ENCODE results near the gene TXNRD3. TPM values are rescaled to one million over a fixed set of nuclear protein-coding genes. Genes with fewer than 3 reads are reported as not detected.

The TXNRD3 gene
- total RNA-seq = 10 to 100 TPM in 5 of 6 donors, 1 to 10 TPM in 1; 7.6 to 14.4 (median 12.4) TPM

DNA sequence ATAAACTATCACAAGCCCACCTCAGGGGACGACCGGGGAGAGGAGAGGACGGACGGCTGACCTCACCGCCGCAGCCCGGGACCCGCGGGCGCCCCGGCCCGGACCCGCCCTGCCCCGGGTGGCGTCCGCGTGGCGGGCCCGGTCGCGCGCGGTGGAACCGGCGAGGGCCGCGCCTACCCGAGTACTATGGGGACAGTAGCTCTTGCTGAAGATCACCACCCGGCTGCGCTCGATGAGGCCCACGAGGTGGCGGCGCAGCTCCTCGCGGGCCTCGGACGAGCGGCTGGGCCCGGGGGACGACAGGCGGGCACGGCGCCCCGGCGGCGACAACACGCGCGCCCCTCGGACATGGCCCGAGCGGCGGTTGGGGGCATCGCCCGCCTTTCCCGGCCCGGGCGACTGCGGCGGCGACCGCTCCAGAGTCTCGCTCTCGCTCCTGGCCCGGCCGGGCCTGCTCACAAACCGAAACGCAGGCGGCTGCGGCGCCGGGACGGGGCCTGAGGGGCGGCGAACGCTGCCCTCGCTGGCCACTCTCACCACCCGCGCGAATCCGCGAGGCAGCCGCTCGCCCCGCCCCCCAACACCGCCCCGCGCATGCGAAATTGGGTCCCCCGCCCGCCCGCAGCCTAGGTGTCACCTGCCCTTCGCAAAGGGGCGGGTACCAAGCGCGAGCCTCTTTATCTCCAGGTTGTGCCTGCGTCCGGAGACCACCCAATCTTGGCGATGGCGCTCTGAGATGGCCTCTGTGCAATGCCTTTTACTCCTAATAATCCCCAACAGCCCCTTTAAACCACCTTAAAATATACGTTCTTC, at the start of gene TXNRD3:
Gene TXNRD3 (minus strand): TSS at position 554 of the 813 bp plus-strand sequence.
- Histone ChIP-seq H3K4me1 (peaks cover 0 to 20% (median 3%) of the 10 kb centered on the region in 4 donors), H3K36me3 (no peaks in the 10 kb centered on the region), H3K27ac (peak within 1 kb of the TSS; percentile 77 to 90 (median 82)), H3K9me3 (no peaks in the 10 kb centered on the region), H3K27me3 (no peaks in the 10 kb centered on the region), H3K4me3 (peak within 1 kb of the TSS; percentile 62 to 87 (median 74))
- peak; percentile 92 to 97 for ATAC-seq (ENCODE audit: low FRiP score in 2 of 2)
- 0 to 1% methylated on average over 8 to 27 of the region's 102 CpGs for WGBS, 2 donors
- TF ChIP-seq POLR2AphosphoS5 (IDR thresholded peaks at IDR 0.05) = peak in 1 of 2 donors; percentile 64
- TF ChIP-seq POLR2A (IDR thresholded peaks at IDR 0.05) = peak in 2 of 4 donors; percentile 76 to 81
- TF ChIP-seq EP300 (IDR thresholded peaks at IDR 0.05) = no peak
- TF ChIP-seq, protein P1, sequence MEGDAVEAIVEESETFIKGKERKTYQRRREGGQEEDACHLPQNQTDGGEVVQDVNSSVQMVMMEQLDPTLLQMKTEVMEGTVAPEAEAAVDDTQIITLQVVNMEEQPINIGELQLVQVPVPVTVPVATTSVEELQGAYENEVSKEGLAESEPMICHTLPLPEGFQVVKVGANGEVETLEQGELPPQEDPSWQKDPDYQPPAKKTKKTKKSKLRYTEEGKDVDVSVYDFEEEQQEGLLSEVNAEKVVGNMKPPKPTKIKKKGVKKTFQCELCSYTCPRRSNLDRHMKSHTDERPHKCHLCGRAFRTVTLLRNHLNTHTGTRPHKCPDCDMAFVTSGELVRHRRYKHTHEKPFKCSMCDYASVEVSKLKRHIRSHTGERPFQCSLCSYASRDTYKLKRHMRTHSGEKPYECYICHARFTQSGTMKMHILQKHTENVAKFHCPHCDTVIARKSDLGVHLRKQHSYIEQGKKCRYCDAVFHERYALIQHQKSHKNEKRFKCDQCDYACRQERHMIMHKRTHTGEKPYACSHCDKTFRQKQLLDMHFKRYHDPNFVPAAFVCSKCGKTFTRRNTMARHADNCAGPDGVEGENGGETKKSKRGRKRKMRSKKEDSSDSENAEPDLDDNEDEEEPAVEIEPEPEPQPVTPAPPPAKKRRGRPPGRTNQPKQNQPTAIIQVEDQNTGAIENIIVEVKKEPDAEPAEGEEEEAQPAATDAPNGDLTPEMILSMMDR (IDR thresholded peaks at IDR 0.05) = peak in 4 of 6 experiments; percentile 6 to 50 (median 22)
- DNase-seq = peak; percentile 82 to 98

DNA sequence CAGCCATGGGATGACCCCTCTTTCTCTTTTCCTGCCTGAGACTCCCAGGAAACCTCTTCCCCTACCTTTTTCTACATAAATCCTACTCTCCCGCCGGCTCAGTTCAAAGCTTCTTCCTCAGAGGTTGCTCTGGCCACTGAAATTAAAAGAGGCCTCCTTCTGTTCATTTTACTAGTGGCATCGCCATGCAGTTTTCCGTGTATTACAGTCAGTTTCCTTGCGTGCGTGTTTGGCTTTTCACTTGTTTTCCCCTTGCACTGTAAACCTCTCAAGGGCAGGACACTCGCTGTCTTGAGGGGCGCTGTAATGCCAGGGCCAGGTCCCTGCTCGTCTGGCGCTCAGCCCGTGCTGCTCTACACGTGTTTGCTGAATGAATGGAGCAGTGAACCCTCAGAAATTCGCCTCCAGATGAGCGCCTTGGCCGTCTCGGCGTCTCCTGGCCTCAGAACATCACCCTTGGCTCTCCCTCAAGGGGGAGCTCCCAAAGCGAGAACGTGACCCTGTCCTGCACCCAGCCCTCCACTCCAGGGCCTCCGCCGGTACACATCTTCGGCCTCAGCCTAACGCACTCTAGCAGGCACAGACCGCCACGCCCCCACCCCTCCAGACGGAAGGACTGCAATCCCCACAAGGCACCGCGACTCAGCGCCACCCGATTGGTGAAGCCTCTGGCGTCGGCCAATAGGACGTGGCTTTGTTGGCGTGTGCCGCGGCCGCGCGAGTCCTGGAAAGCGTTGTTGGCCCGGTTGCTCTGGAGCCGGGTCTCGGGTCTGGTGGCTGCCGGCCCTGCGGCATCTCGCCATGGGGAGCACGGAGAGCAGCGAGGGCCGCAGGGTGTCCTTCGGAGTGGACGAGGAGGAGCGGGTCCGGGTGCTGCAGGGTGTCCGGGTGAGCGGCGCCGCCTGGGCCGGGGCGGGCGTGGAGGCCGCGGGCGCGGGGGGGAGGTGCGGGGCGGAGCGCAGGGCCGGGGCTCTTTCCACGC, 48.9 kb upstream of the TXNRD3 start, which contains the start of gene CHCHD6:
Gene CHCHD6 (plus strand): TSS at position 729 of the 982 bp plus-strand sequence. CDS start 73 bp downstream, at position 802.
- peak within 1 kb of the TSS in 1 of 4 donors; percentile 75 for H3K27ac ChIP-seq
- H3K9me3 ChIP-seq = no peaks in the 10 kb centered on the region
- no peaks in the 10 kb centered on the region for H3K36me3 ChIP-seq
- H3K27me3 ChIP-seq = no peaks in the 10 kb centered on the region
- H3K4me3 ChIP-seq = peak within 1 kb of the TSS; percentile 74 to 99 (median 88)
- ATAC-seq (ENCODE audit: low FRiP score in 2 of 2) (peak; percentile 98 to 100), DNase-seq (peak; percentile 91 to 98)
- peaks cover 13 to 20% (median 15%) of the 10 kb centered on the region in 4 donors for H3K4me1 ChIP-seq
- TF ChIP-seq POLR2AphosphoS5 (IDR thresholded peaks at IDR 0.05) = peak; percentile 23 to 52
- TF ChIP-seq, protein P1 (IDR thresholded peaks at IDR 0.05) = peak in 2 of 6 experiments; percentile 11 to 32
- no peak for TF ChIP-seq POLR2A (IDR thresholded peaks at IDR 0.05)
- 4 to 20% methylated on average over 11 to 62 of the region's 69 CpGs for WGBS, 2 donors

DNA sequence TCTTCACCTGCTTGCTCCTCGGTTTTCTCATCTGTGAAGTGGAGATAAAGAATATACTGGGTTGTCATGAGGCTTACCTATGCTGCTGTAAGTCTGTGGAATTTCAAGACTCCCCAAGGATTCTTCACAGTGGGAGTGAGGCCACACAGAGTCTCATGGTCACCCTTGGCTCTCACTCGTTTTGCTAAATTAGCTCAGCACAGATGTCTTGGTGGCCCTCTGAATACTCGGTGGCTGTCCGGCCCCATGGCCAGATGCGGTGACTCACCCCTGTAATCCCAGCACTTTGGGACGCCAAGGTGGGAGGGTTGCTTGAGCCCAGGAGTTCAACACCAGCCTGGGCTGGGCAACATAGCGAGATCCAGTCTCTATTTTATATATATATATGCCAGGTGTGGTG, 44.1 kb upstream of the TXNRD3 start:
- H3K4me1 ChIP-seq = peaks cover 5 to 10% (median 6%) of the 10 kb centered on the region in 4 donors
- H3K27ac ChIP-seq = no peak overlapping the region
- 86 to 88% methylated on average over 4 to 6 of the region's 7 CpGs for WGBS, 2 donors
- no peaks in the 10 kb centered on the region for H3K9me3 ChIP-seq
- no peak overlapping the region for H3K4me3 ChIP-seq
- no peaks in the 10 kb centered on the region for H3K36me3 ChIP-seq
- no peak for DNase-seq
- no peaks in the 10 kb centered on the region for H3K27me3 ChIP-seq
- TF ChIP-seq EP300 (IDR thresholded peaks at IDR 0.05) (no peak), POLR2A (IDR thresholded peaks at IDR 0.05) (no peak), POLR2AphosphoS5 (IDR thresholded peaks at IDR 0.05) (no peak)
- no peak for ATAC-seq (ENCODE audit: low FRiP score in 2 of 2)

DNA sequence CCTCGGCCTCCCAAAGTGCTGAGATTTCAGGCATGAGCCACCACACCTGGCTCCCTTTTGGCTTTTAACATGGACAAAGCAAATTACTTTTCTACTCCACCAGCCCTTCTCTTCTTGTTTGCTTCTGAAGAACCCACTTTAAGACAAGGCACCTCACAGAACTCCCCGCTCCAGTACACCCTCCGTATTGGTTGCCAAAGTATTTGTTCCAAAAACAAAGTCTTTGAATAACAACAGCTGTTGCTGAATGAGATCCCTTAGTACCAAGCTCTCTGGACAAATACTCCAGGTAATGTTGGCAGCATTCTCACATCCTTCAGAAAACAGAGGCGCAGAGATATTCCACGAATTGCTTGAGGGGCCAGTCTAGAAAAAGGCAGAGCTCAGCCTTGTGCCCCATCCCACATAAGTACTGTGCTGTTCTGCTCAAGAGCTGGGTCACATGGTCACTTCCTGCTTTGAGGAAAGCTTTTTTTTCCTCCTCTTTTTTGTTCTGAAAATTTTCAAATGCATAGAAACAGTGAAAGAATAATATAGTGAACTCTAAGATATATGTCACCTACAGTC, 41.9 kb upstream of the TXNRD3 start:
- ATAC-seq (ENCODE audit: low FRiP score in 2 of 2) (no peak), DNase-seq (no peak)
- WGBS, 2 donors = 60 to 63% methylated on average over 5 of the region's 5 CpGs

More for the DNA sequence above, 41.9 kb upstream of the TXNRD3 start:
- Histone ChIP-seq H3K36me3 (no peaks in the 10 kb centered on the region), H3K4me1 (peaks cover 0 to 4% (median 0%) of the 10 kb centered on the region in 4 donors), H3K4me3 (no peak overlapping the region), H3K27me3 (no peaks in the 10 kb centered on the region), H3K27ac (no peak overlapping the region), H3K9me3 (no peaks in the 10 kb centered on the region)
- TF ChIP-seq EP300 (IDR thresholded peaks at IDR 0.05) (no peak), POLR2AphosphoS5 (IDR thresholded peaks at IDR 0.05) (no peak), POLR2A (IDR thresholded peaks at IDR 0.05) (no peak)
- TF ChIP-seq, protein P1 (IDR thresholded peaks at IDR 0.05) = no peak

Data from upper lobe of left lung (tissue), 6 donors.